Right kidney (tissue), 1 donor: ENCODE results near the gene ZFP36.

Experiments
- DNase-seq: peaks from one replicate; pipeline ENCODE4 v3.0.0-alpha.2; 2016

The ZFP36 gene

DNA sequence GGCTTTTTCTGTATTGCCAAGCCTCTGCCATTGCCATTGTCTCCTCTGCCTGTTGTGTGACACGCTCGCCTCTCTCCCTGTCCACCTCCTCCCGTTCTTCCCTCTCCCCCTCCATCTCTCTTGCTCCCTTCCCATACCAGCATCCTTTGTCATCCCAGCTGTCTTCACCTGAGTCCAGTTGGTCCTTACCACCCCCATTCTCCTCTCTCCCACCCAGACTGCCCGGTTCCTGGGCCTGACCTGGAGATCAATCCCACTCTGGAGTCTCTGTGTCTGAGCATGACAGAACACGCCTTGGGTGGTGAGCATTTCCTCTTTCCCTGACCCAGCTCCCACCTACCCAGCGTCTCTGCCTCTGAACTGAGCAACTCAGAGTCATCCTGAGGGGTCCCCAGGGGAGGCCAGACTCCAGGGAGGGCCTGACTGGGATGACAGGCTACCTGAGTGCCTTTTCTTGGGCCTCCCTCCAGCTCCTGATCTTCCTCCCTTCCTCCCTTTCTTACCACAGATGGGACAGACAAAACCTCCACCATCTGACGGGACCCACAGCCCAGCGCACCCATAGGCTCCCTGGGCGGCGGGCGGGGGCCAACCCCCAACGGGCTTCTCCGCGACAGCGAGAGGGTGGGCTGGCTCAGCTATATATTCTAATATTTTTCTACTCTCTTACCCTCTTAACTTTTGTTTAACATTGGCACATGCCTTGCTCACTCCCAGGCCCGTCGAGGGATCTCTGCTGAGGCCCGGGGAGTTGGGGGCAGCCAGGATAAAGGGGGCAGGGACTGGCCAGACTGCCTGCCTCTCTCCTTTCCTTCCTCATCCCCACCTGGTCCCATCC, 23.4 kb upstream of the ZFP36 start:
- DNase-seq = no peak

DNA sequence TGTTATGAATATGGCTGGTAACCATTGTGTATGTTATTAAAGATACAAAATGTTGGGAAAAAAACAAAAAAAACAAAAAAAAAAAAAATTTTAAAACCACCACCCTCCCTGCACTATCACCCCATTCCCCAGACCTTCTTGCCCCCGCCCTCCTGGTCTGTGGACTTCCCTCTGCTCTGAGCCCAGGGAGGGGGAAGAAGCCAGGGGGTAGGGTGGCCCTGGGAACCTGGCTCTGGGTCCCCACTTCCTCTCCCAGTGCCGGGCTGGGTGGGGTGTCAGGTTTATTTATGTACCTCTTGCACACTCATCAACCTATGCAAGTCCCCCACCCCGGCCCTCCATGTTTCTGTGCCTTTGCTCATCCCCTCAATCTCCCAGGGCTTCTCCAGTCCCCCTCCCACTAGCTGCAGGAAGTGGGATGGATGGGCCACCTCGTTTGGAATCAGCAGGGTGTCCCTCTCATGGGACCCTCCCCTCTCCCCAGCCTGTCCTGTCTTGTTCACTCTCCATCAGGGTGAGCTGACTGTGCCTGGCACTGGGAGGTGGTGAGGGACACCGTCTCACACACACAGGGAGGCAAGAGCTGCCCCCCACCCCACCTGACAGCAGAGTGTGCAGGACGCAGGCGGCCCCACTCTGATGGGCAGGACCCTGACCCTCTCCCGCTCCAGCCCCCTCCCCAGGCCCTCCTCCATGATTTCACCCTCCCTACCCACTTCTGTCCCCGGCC, 21.6 kb upstream of the ZFP36 start:
- DNase-seq = no peak

DNA sequence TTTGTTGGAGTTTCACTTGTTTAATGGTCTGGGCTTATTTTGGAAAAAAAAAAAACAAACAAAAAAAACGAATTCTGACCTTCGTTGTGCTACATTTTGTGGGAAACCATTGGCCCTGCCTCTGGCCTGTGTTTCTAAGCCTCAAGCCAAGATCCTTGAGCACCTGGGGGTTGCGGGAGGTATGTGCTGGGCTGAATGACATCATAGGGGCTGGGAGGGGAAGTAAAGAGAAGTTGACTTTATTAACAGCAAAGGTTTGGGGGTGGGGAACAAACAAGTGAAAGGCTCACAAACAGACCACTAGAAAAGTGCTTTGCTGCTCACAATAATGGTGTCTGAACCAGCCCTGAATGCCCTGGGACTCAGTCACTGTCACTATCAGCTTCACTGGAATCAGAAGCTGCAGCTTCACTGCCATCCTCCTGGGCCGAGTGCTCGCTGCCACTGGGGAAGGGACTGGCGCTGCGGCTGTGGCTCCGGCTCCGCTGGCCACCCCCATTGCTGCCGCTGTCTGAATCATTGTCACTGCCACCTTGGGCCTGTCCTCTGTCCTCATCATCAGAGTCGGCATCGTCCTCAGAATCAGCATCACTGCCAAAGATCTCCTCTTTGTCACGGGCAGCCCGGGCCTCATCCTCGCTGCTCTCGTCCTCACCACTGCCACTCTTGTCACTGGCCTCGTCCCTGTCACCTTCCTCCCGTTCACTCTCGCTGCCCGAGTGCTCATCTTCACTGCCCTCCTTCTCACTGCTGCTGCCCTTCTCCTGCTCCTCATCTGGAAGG, 20.8 kb upstream of the ZFP36 start:
- no peak for DNase-seq

DNA sequence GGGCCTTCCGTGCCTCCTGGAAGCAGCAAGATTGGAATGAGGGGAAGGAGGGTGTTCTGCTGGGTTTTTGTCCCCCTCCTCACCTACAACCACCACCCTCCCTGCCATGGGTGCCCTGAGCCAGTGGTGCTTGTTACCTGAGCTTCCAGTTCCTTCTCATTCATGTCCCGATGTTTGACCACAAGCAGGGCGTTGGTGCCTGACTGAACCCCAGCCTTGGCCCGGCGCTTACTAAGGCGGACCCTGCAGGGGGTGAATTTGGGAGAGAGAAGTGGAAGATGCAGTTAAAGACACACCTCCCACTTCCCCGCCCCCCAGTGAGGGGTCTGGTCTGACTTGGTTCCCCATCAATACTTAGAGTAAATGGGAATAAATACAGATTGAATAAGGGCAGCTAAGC, 20.1 kb upstream of the ZFP36 start:
- DNase-seq = no peak

DNA sequence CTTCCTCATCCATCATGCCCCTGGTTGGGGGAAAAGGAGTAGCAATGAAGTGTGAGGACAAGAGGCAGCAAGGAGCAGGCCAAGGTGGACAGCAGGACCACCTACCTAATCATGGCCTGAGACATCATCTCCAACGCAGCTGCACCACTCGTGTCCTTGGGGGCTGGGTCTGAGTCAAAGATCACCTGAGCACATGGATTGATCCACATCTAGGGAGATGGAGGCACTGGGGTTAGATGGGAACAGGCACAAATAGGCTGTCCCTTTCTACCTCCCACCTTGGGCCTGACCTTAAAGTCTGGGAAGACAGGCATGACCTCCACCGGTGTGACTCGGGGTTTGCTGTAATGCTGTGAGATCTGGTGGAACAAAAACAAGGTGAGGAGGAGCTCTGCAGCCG, 18.0 kb upstream of the ZFP36 start:
- DNase-seq = no peak

DNA sequence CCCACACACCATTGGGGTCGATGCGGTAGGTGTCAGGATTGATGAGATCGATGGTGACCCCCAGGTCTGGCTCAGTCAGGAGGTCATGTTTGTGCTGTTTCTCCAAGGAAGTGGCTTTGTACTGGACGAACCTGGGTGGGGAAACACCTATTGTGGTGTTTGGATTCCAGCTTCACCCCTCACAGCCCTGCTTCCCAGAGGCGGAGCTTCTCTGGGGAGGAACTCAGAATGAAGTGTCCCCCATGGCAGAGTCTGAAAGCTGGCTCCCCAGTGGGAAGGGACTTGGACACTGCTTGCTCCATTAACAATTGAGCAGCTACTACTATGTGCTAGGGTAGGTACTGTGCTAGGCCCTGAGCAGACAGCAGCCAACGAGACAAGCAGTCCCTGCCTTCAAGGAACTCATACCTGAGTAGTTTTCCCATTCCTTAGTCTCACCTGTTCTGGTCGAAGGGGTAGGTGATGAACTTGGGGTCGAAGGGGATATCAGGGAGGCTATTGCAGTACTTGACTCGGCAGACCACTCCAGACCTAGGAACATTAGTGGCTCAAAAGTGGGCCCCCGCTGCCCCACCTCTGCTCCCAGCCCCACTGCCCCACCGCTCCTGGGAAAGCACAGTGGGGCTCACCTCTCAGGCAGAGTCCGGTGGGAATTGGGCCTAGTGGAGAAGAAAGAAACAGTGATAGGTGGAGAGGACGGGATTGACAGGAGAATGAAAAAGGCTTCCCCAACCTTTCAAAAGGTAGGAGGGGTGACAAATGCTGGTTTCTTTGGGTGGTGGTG, 16.8 kb upstream of the ZFP36 start:
- no peak for DNase-seq

DNA sequence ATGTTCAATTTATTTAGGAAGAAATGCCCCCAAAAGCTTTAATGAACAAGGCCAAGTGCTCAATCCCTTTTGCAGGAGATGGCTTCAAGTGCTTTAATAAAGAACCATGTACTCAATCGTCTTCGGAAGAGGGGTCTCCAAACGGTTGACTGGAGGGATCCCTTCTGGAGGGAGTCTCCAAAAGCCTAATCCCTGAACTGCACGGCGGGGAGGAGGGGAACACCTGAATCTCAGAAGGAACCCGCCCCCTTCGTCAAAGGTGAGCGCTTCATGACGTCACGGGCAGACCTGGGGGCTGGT, 16.2 kb upstream of the ZFP36 start:
- DNase-seq = no peak

DNA sequence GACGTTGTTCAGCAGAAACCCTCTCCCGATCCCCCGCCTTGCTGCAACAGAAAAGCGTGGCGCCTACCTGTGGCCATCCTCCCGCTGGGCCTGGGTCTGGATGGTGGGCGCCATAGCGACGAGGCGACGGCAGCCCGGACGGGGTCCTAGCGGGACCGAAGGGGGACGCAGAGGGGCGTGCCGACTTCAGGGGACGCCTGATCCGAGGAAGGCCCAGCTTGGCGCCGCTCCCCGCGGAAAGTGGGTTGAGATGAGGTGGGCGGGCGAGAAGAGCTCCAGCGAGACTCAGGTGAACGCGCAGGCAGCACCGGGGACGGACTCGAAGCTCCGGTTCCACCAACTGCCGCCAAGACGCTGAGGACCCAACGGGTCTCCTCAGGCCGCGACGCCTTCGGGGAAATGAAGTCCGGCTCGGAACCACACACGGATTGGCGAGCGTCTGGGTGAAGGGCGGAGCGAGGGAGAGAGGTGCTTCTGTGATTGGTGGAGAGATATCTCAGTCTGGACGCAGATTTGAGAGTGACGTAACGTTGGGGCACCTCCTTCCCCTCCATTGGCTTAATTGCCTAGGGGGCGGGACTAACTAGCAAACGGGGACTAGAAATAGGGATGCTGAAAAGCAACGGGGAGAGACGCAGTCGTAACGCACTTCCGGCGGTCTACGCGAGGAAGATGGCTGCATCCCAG, 15.8 kb upstream of the ZFP36 start, which contains the start of the genes MED29 and PAF1:
TSS of gene MED29 (plus strand) at position 628 of the 687 bp plus-strand sequence. CDS start at position 673, 45 bp downstream.
TSS of gene PAF1 (minus strand) at position 356 of the 687 bp plus-strand sequence. CDS start at position 114, 242 bp downstream.
- DNase-seq = peak; percentile 98

DNA sequence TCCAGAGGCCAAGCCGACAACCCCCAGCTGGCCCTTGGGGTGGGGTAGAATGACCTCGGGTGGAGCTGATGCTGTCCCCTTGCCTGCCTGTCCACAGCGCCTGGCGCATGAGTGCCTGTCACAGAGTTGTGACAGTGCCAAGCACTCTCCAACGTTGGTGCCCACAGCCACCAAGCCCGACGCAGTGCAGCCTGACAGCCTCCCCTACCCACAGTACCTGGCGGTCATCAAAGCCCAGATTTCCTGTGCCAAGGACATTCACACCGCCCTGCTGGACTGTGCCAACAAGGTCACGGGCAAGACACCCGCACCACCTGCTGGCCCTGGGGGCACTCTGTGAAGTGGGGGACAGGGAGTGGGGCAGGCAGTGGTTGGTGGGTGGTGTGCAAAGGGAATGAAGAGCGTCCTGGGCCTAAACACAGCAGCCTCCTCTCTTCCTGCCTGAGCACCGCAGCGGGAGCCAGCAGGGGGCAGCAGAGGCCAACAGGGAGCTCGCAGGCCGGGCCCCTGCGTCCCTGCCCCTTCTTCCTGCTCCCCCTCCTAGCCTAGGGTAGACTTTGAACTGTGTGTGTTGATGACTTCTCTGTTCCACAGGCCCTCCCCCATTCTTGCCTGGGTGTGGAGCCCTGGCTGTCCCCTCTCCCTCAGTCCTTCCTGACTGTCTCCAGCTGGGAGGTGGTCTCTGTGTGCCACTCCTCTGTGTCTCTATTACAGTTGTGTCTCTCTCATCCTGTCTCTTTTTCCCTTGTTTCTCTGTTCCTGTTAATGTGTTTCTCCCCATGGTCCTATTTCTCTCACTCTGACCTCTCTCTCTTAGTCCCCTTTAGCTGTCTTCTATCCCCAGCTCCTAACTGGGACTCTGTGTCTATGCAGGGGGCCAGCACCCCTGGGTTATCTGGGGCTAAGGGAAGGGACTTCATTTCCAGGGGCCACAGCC, 9.0 kb upstream of the ZFP36 start:
- peak; percentile 69 for DNase-seq

DNA sequence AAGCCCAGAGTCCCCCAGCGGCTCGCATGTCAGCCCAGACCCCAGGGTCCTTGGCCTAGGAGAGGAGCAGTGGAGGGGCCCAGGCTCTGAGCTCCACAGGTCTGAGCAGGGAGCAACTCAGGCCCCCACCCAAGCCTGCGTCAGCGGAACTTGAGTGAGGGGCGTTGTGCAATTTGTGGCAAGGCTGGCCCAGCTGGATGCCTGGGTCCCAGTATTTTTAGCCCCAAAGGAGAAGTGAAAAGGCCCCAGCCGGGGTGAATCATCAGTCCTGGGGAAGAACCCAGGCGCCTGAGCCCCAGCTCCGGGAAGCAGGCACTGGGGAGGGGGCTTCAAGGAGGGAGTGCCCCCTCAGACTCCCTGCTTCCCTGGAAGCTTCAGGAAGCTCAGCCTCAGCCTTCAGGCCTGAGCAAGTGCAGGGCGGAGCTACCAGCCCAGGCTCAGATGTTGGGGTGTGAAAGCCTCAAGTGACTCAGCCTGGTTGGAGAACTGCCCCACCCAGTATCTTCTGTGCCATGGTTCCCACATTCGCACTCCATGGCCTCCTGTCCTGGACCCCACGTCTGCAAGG, 8.3 kb upstream of the ZFP36 start:
- DNase-seq = no peak

DNA sequence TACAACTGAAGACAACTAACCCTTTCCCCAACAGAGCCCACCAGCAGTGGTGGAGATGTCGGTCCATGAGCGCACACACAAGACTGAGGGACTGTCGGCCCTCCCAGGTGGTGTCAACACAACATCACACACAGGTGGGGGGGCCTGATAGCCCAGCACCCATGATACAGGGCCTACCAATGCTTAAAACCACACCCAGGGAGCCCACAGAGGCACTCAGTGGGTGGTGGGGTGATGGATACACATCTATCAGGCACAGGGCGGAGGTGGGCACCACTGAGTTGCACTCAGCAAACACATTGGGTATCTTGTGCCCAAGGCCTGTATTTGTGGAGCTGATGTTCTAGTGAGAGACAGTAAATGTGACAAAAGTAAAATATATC, 7.0 kb upstream of the ZFP36 start:
- no peak for DNase-seq

DNA sequence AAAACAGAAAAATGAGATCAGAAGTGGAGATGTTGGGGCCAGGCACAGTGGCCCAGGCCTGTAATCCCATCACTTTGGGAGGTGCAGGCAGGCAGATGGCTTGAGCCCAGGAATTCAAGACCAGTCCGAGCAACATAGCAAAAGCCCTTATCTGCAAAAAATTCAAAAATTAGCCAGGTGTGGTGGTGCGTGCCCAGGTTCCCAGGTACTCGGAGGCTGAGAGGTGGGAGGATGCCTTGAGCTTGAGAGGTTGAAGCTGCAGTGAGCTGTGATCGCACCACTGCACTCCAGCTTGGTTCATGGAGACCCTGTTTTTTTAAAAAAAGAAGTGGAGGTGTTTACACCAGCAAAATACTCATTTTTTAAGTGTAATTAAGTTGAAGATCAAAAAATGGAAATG, 6.6 kb upstream of the ZFP36 start:
- DNase-seq = no peak

DNA sequence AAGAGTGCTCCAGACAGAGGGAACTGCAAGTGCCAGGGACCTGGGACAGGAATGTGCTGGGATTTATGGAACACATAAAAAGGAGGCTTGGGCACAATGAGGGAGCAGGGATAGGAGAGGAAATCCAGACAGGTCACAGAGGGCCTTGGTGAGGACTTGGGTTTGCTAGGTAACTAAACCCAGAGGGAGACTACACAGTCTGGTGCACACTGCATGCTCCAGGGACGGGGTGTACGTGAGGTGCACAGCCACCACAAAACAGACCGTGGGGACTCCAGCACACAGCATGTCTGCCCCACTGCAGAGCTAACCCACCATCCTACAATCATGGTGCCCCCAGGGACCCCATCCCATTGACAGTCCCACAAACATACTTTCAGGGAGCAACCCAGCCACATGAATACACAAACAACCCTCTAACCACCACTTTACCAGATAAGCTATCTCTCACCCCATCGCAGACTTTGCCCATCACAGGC, 5.5 kb upstream of the ZFP36 start:
- no peak for DNase-seq

DNA sequence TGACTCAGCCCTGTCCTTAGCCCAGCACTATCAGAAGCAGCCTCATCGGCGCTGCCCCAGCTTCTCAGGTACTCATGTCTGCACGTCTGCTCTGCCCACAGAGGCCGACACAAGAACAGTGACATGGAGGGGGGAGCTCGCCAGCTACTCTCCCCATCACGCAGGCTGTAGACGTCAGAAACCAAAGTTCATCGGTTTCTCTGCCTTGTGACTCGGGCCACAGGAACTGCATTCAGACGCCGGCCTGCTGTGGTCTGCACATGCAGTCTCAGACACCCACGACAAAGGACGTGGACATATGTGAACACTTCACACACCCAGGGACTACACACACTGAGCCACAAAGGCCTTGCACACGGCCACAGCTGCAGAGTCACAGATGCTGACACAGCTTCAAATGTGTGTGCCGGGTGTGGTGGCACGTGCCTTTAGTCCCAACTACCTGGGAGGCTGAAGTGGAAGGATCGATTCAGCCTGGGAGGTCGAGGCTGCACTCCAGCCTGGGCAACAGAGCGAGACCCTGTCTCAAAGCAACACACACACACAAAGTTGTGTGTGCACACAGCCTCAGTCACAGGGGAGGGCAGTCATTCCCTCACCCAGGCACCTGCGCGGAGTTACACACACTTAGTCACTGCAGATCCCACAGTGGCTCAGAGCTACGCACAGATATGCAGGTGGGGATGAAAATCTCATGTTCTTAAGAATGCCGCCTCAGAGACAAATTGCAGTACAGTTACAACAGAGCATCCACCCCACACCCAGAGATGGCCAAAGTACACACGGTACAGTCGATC, 4.9 kb upstream of the ZFP36 start:
- DNase-seq = peak; percentile 41

DNA sequence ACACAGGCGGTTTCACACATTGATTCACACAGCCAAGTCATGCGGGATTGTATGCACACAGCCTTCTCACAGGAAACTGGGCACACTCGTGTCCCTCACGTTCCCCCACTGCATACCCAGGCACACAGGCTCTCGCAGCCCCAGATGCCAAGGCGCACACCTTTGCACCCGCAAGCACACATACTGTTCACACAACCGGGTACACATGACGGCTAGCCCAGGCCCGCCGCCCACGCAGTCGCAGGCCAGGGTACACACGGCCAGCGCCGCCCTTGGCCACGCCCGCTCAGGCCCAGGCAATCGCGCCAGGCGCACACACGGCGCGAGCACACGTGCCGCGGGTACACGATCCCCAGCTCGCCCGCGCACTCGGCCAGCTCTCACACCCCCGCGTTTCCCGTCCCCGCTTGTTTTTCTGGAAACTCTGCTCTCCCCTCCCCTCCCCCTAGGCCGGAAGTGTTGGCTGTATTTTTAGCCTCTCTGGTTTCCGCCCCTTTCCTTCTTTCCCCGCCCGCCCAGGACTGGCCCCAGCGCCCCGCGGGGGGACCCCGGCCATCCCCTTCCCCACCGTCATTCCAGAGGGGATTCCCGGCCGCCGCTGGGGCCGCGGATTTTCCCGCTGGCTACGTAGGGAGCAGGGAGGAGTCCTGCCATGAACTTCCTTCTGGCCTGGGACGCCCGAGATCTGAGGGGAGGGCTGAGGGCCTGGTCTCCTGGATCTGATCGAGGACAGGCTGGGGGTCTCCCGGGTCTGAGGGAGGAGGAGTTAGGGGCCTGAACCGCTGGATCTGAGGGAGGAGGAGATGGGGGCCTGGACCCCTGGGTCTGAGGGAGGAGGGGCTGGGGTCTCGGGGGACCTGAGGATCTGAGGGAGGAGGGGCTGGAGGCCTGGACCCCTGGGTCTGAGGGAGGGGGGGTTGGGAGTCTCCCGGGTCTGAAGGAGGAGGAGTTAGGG, 4.0 kb upstream of the ZFP36 start:
- peak; percentile 84 for DNase-seq

DNA sequence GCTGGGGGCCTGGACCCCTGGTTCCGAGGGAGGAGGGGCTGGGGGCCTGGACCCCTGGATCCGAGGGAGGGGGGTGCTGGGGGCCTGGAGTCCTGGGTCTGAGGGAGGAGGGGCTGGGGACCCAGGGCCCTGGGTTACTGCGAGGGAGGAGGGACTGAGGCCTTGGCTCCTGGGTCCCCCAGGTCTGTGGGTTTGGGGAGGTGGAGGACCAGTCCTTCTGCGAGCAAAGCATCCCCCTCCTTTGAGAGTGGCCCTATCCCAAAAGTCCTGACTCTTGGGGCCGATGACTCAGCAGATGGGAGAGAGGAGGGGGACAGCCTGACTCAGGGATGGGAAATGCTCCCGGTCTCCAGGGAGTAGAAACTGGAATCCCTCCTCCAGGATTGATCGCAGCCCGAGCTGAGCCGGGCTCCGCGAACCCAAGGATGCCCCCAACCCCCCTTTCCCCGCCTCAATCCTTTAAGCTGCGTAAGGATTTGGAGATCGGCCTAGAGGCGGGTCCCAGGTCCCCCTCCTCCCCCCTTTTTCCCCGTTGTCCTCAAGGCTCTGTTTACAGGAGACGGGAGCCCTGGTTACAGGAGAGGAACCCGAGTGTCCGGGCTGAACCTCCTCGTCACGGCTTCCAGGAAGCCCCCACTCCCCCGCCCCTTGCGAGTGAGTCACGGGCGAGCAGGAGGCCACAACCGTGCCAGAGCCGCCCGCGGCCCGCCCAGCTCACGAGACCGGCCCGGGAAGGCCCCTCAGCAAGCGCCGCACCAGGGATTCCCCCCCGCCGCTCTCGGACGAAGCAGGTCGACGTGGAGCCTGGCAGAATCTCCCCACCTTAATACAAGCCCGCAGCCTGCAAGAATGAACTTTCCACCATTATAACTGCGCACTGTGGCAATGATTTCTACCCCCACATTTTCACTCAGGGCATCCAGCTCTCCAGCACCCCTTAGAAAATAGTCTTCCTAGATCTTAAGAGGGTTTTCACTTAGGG, 3.0 kb upstream of the ZFP36 start:
- DNase-seq = peak; percentile 82
